GM18868 (cell line): ENCODE results near the gene MOGAT2.
"Not testable (repeated sequence)": the region's sequence is repeated elsewhere in the genome, so short reads cannot be mapped to it uniquely, and the experiment has no call there.

Experiments
- ATAC-seq: cut with Tn5 transposase; IDR thresholded peaks from one replicate; pipeline ENCODE4 v1.9.1; 2021; ENCODE audit warnings: mild to moderate bottlenecking, moderate library complexity; ENCODE audit not compliant: unreplicated experiment

Gene MOGAT2

GRCh38 chr11:75717608-75718418 is at the start of gene MOGAT2:
TSS of gene MOGAT2 (plus strand) at chr11:75717838. CDS start at chr11:75717889, 51 bp downstream.
- ATAC-seq = no peak

- ATAC-seq = no peak
Observed at GRCh38 chr11:75668451-75669297, 49.0 kb upstream of the MOGAT2 start, which contains the start of gene MAP6. TSS of gene MAP6 (minus strand) at chr11:75669038. CDS start at chr11:75668369, 669 bp downstream.

- no peak for ATAC-seq
Observed at GRCh38 chr11:75673977-75674582, 43.6 kb upstream of the MOGAT2 start.

DNA sequence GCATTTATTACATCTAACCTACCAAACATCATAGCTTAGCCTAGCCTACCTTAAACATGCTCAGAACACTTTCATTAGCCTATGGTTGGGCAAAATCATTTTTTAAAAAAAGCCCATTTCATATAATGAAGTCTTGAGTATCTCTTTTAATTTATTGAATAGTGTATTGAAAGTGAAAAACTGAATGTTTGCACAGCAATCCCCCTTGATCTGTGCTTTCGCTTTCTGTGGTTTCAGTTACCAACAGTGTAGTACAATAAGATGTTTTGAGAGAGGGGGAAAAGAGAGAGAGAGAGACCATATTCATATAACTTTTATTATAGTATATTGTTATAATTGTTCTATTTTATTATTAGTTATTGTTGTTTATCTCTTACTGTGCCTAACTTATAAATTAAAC is 40.4 kb upstream of the MOGAT2 start:
- ATAC-seq = peak; percentile 63

GRCh38 chr11:75677909-75678308 is 39.7 kb upstream of the MOGAT2 start:
- no peak for ATAC-seq

GRCh38 chr11:75678620-75679259 is 38.9 kb upstream of the MOGAT2 start:
- ATAC-seq = no peak

GRCh38 chr11:75679566-75679965 is 38.1 kb upstream of the MOGAT2 start:
- ATAC-seq = no peak

- ATAC-seq = not testable (repeated sequence)
Observed at GRCh38 chr11:75683856-75684255, 33.8 kb upstream of the MOGAT2 start.

DNA sequence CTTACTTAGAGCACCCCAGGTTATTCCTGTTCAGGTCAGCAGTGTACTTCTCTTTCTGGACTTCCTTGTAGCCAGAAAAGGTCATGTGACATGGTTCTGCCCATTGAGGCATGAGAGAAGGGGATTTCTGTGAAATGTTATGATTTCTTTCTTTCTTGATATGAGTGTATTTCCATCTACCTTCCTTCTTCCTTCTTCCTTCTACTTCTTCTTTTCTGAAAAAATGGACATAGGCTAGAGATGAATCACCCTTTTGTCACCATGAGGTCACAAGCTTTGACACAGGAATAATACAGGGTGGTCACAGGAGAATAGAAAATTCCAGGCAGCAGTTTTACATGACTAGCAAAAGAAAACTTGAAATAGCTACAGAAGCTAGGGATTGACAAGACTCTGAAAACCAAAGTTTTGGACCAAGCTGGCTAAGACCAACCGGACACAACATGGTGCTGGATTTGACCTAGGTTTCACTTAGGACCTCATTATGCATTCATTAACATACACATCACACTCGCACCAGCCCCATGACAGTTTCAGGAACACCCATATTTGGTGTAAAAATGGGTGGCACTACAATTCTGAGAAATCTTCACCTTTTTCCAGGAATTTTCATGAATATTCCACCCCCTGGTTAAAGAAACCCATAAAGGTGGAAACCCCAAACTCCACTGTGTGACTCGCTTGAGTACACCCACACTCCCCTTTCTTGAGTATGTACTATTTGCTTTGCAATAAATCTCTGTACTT is 27.6 kb upstream of the MOGAT2 start:
- peak; percentile 85 for ATAC-seq

DNA sequence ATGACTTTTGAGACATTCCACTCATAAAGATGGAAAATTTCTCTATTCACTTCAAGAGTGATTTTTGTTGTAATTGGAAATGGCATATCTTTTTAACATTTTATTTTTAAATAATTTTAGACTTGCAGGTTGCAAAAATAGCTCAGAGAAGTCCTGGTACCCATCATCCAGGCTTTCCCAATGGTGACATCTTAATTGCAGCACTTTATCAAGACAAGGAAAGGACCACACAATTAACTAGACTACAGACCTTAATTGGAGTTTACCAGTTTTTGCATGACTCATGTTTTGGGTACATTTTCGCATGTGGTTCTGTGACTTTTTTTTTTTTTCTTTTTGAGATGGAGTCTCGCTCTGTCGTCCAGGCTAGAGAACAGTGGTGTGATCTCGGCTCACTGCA is 25.8 kb upstream of the MOGAT2 start:
- ATAC-seq = no peak

- ATAC-seq = no peak
Observed at GRCh38 chr11:75697906-75698581, 19.6 kb upstream of the MOGAT2 start.

DNA sequence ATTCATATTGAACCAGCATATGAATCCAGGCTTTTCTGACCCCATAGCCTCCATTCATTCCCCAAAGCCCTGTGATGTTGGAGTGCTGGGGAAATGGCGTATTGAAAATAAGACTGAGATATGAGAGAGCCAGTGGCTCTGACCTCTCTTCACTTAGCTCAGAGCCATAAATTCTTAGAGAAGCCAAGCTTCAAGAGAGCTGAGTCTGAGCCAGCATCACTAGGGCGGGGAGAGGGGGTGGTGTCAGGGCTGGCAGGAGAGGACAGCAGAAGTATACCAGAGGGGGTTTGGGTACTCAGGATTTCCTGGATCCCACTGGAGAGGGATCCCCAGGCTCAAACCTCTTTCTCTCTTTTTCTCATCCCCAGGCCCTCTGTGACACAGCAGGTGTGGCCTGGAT is 16.7 kb upstream of the MOGAT2 start:
- ATAC-seq = no peak

- no peak for ATAC-seq
Observed at GRCh38 chr11:75703695-75704237, 13.9 kb upstream of the MOGAT2 start.

DNA sequence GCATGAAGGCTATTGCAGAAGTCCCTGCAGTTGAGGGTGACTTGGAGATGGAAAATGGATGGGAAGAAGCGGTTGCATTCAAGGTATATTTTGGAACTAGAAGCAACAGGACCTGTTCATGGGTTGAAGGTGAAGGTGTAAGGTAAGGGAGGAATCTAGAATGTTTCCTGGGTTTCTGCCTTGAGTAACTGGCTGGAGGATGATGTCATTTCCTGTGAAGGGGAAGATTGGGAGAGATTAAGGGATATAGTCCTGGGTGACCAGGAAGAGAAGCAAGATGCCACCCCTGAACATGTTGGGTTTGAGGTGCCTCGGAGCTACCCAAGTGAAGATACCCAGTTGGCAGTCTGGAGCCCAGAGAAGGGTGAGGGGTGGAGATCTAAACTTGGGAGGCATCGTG is 12.1 kb upstream of the MOGAT2 start:
- ATAC-seq = no peak

GRCh38 chr11:75706260-75706729 is 11.3 kb upstream of the MOGAT2 start:
- ATAC-seq = no peak

DNA sequence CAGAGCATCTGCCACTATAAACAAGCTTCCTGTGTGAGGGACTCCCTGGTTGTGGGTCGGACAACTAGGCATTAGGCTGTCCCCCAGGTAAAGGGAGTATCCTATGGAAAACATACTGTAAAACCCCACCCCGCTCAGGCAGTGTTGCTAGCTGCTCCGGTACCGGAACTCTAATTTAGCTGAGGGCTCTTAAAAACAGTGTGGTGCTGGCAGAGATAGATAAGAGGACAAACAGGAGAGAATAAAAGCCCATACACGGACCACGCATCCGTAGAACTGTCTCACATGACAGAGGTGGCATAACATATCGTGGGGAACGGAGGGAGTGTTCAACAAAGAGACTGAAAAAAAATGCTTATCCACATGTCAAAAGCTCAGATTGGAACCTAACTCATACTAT is 3.4 kb upstream of the MOGAT2 start:
- no peak for ATAC-seq

GRCh38 chr11:75715688-75716087 is 1.9 kb upstream of the MOGAT2 start:
- no peak for ATAC-seq

DNA sequence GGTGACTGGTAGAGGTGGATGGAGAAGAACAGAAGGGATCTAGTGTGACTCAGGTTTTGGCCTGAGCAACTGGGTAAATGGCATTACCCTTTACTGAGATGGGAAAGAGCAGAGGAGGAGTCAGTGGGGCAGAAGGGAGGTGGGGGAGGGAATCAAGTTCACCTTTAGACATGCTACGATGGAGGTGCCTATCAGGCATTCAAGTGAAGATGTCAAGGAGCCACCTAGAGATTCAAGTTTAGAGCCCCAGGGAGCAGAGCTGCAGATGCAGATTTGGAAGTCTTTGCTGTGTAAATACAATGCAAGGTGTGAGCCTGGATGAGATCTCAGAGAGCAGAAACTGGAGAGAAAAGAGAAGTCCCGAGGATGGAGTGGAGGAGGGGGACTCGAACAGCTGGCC is 979 bp upstream of the MOGAT2 start:
- ATAC-seq = no peak
